SK-N-SH (cell line): ENCODE data around the gene MIGA2. TPM values are rescaled to one million over a fixed set of nuclear protein-coding genes. Genes with fewer than 3 reads are reported as not detected.
A peak's percentile ranks its signal among the peaks of the same experiment; 100 is the strongest.

Experiments
- ELF1 ChIP-seq: IDR thresholded peaks from 2 replicates; pipeline ENCODE4 v1.4.0; 2012
- EZH2phosphoT487 ChIP-seq: fragments of 200-600 bp; sonication (generic); IDR thresholded peaks from 2 replicates; pipeline ENCODE4 v1.6.1; 2017; ENCODE audit warnings: low read depth, mixed run types, mild to moderate bottlenecking, antibody characterized with exemption, moderate library complexity, borderline replicate concordance
- FOSL2 ChIP-seq: IDR thresholded peaks from 2 replicates; pipeline ENCODE4 v1.4.0; 2012; ENCODE audit warnings: low read depth, mild to moderate bottlenecking, moderate library complexity, borderline replicate concordance
- FOXJ3 ChIP-seq: sonication (generic); formaldehyde crosslinking; IDR thresholded peaks from 2 replicates; pipeline ENCODE4 v1.5.1; 2020; ENCODE audit warnings: mild to moderate bottlenecking, missing genetic modification reagents
- GABPA ChIP-seq: IDR thresholded peaks from 2 replicates; pipeline ENCODE4 v1.4.0; 2012; ENCODE audit warnings: low read depth, mild to moderate bottlenecking
- GATA2 ChIP-seq: sonication (generic); formaldehyde crosslinking; IDR thresholded peaks from 2 replicates; pipeline ENCODE4 v1.5.0; 2020; ENCODE audit warnings: mild to moderate bottlenecking, missing genetic modification reagents
- MAX ChIP-seq: IDR thresholded peaks from 2 replicates; pipeline ENCODE4 v1.4.0; 2012; ENCODE audit warnings: low read depth
- NFIC ChIP-seq: IDR thresholded peaks from 2 replicates; pipeline ENCODE4 v1.4.0; 2012; ENCODE audit warnings: borderline replicate concordance
- PBX3 ChIP-seq: IDR thresholded peaks from 2 replicates; pipeline ENCODE4; 2012
- RAD21 ChIP-seq: IDR thresholded peaks from 2 replicates; pipeline ENCODE4 v1.6.1; 2012; ENCODE audit warnings: mild to moderate bottlenecking, low read length
- RCOR1 ChIP-seq: fragments of 150-350 bp; IDR thresholded peaks from 2 replicates; pipeline ENCODE4 v1.6.1; 2017; ENCODE audit warnings: antibody characterized with exemption, low read length
- TAF1 ChIP-seq: IDR thresholded peaks from 2 replicates; pipeline ENCODE4 v1.6.1; 2012; ENCODE audit warnings: low read depth, mild to moderate bottlenecking, low read length, moderate library complexity, borderline replicate concordance
- USF2 ChIP-seq: fragments of 150-350 bp; IDR thresholded peaks from 2 replicates; pipeline ENCODE4 v1.6.1; 2017; ENCODE audit warnings: antibody characterized with exemption, low read length, low read depth, borderline replicate concordance
- YY1 ChIP-seq: IDR thresholded peaks from 2 replicates; pipeline ENCODE4 v1.4.0; 2012; ENCODE audit warnings: low read depth, mild to moderate bottlenecking
- polyA plus RNA-seq, 3 experiments: library from polyadenylated mRNA; depleted of rRNA; stranded (reverse); fragments of >200 nt; gene quantifications; 2 replicates each; pipeline ENCODE4 v1.2.3, GENCODE V29; 2012

The MIGA2 gene
- polyA plus RNA-seq, 1 of the 3 experiments (the other 2 are of a cell fraction): 21.2 TPM

- no peak for TF ChIP-seq USF2
- no peak for TF ChIP-seq FOXJ3 (CRISPR knock-in tag)
- peak; percentile 58; the same call in 1 of the 2 replicates for TF ChIP-seq PBX3
- no peak for TF ChIP-seq GABPA
- TF ChIP-seq TAF1: no peak
- TF ChIP-seq GATA2 (CRISPR knock-in tag): no peak
- TF ChIP-seq RCOR1: no peak
- TF ChIP-seq RAD21: no peak
- TF ChIP-seq EZH2phosphoT487: no peak
- no peak for TF ChIP-seq YY1
- peak; percentile 28; the same call in 1 of the 2 replicates for TF ChIP-seq NFIC
- TF ChIP-seq FOSL2: no peak
- TF ChIP-seq MAX: no peak
- TF ChIP-seq ELF1: no peak
Measured at GRCh38 chr9:129121483-129121882, 85.1 kb downstream of the MIGA2 start (continued).

Other genes starting within 250 kb of the MIGA2 start
- 19.1 and 19.7 TPM in 2 replicates for gene TBC1D13, start 249.4 kb upstream of the MIGA2 start, polyA plus RNA-seq (2012; rRNA removed)
- 22.2 and 26.6 TPM in 2 replicates for gene ENDOG, start 218.1 kb upstream of the MIGA2 start, polyA plus RNA-seq (2012; rRNA removed)
- 43.5 and 44.2 TPM in 2 replicates for gene SPOUT1, start 206.8 kb upstream of the MIGA2 start, polyA plus RNA-seq (2012; rRNA removed)
- gene KYAT1, start 154.7 kb upstream of the MIGA2 start, polyA plus RNA-seq (2012; rRNA removed): 9.4 and 13.3 TPM in 2 replicates
- gene LRRC8A, start 154.5 kb upstream of the MIGA2 start, polyA plus RNA-seq (2012; rRNA removed): 28.6 and 30.4 TPM in 2 replicates
- 0.19 TPM in 1 of 2 replicates, not detected in the other for gene PHYHD1, start 115.6 kb upstream of the MIGA2 start, polyA plus RNA-seq (2012; rRNA removed)
- 23.1 and 31.7 TPM in 2 replicates for gene DOLK, start 89.0 kb upstream of the MIGA2 start, polyA plus RNA-seq (2012; rRNA removed)
- 41.5 and 49.5 TPM in 2 replicates for gene NUP188, start 88.9 kb upstream of the MIGA2 start, polyA plus RNA-seq (2012; rRNA removed)
- gene SH3GLB2, start 8.3 kb upstream of the MIGA2 start, polyA plus RNA-seq (2012; rRNA removed): 94.4 and 111 TPM in 2 replicates
- gene DOLPP1, start 44.5 kb downstream of the MIGA2 start, polyA plus RNA-seq (2012; rRNA removed): 19.9 and 20.4 TPM in 2 replicates
- 29.7 and 44.5 TPM in 2 replicates for gene CRAT, start 74.2 kb downstream of the MIGA2 start, polyA plus RNA-seq (2012; rRNA removed)
- 130 and 149 TPM in 2 replicates for gene PTPA, start 74.8 kb downstream of the MIGA2 start, polyA plus RNA-seq (2012; rRNA removed)
- 8.9 and 16.2 TPM in 2 replicates for gene IER5L, start 141.6 kb downstream of the MIGA2 start, polyA plus RNA-seq (2012; rRNA removed)